ENCODE measurements around the gene KCTD11. TPM values are rescaled to one million over a fixed set of nuclear protein-coding genes. Genes with fewer than 3 reads are reported as not detected.
A peak's percentile ranks its signal among the peaks of the same experiment; 100 is the strongest.

The KCTD11 gene
- total RNA-seq, 1 experiment from 2014 or later = 5.3 TPM

DNA sequence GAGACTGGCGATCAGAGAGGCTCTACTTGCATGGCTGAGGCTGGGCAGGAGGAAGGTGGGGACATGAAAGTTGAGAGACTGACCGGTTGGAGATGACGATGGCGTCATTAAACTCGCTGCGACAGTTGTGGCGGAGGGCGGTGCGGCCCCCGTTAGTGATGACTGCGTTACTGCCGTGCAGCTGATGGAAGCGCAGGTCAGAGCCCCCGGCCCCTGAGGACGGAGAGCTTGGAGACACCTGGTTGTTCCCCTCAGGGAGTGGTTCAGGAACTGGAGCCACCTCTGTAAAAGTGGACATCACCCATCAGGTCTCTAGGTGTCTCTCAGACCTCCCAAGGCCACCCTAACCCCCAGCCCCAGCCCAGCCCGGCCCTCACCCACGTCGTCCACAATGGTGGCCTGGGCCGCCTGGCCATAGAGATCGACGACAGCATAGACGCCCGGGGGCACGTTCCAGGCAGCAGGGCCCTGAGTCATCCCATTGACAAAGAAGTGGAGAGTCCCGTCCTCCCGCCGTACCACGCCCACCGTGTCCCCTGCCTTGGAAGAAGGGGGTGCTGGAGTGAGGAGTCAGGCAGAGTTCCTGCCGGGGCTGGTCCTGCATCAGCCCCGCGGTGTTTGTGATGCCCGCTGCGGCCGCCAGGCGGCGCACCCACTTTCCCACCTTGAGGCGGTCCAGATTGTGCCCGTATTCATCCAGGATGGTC is 28.1 kb upstream of the KCTD11 start:
- H3K27me3 ChIP-seq (ENCODE audit: insufficient read depth, low read length) = no peaks in the 10 kb centered on the region
- H4K8ac ChIP-seq (replicated peaks; ENCODE audit: insufficient read length, low read depth, low read length) = no peak overlapping the region
- no peak overlapping the region for H3K18ac ChIP-seq (ENCODE audit: insufficient read length, low read depth, low read length)
- peaks cover 5% of the 10 kb centered on the region for H3K23me2 ChIP-seq (ENCODE audit: insufficient read length, low read depth, low read length, poor library complexity, severe bottlenecking)
- H2BK20ac ChIP-seq (ENCODE audit: low read depth, low read length, poor library complexity, severe bottlenecking) = no peak overlapping the region
- no peaks in the 10 kb centered on the region for H3K27me3 Mint-ChIP-seq (ENCODE audit: low read depth)
- H3K9ac ChIP-seq (ENCODE audit: extremely low read depth, insufficient read length, low read length) = no peak overlapping the region
- no peak overlapping the region for H2BK5ac ChIP-seq (ENCODE audit: insufficient read length, low read length)
- no peak overlapping the region for H3T11ph ChIP-seq (ENCODE audit: low read length)
- H4K91ac ChIP-seq (ENCODE audit: insufficient read length, low read depth, low read length) = no peak overlapping the region
- H4K5ac ChIP-seq (ENCODE audit: insufficient read length, low read depth, low read length) = no peak overlapping the region
- no peak overlapping the region for H3K23ac ChIP-seq (ENCODE audit: insufficient read length, low read depth, low read length)
- peak overlapping the region in 1 of 2 experiments; percentile 48; a peak in 1 of 5 replicates for H3K4me3 Mint-ChIP-seq
- H2BK120ac ChIP-seq (ENCODE audit: low read depth, low read length, poor library complexity, severe bottlenecking) = no peak overlapping the region
- no peak overlapping the region for H3K56ac ChIP-seq (ENCODE audit: insufficient read length, low read depth, low read length)
- WGBS (ENCODE audit: extremely low coverage, insufficient read length, low lambda C conversion rate) = no CpG with 5 or more reads among the region's 39 CpGs
- H3K4ac ChIP-seq (ENCODE audit: low read depth, low read length) = no peak overlapping the region
- peaks cover 2% of the 10 kb centered on the region; the same call in 1 of the 2 replicates for H3K79me2 ChIP-seq (ENCODE audit: insufficient read depth, low read length)
- H2AK5ac ChIP-seq (ENCODE audit: insufficient read length, low read length) = no peak overlapping the region
- H2BK12ac ChIP-seq (ENCODE audit: insufficient read length, low read depth, low read length) = no peak overlapping the region
- TF ChIP-seq, protein P1, sequence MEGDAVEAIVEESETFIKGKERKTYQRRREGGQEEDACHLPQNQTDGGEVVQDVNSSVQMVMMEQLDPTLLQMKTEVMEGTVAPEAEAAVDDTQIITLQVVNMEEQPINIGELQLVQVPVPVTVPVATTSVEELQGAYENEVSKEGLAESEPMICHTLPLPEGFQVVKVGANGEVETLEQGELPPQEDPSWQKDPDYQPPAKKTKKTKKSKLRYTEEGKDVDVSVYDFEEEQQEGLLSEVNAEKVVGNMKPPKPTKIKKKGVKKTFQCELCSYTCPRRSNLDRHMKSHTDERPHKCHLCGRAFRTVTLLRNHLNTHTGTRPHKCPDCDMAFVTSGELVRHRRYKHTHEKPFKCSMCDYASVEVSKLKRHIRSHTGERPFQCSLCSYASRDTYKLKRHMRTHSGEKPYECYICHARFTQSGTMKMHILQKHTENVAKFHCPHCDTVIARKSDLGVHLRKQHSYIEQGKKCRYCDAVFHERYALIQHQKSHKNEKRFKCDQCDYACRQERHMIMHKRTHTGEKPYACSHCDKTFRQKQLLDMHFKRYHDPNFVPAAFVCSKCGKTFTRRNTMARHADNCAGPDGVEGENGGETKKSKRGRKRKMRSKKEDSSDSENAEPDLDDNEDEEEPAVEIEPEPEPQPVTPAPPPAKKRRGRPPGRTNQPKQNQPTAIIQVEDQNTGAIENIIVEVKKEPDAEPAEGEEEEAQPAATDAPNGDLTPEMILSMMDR (conservative IDR thresholded peaks at IDR 0.05) = peak; percentile 97
- H3K14ac ChIP-seq (ENCODE audit: insufficient read depth, low read length) = no peak overlapping the region
- H3K4me1 Mint-ChIP-seq = peaks cover 11% of the 10 kb centered on the region in 2 experiments
- no peaks in the 10 kb centered on the region for H3K9me3 ChIP-seq (ENCODE audit: control insufficient read depth, low read depth, low read length)
- no peak overlapping the region for H2BK15ac ChIP-seq (ENCODE audit: low read depth, low read length)
- no peaks in the 10 kb centered on the region for H3K79me1 ChIP-seq (ENCODE audit: insufficient read depth, low read depth, low read length, poor library complexity, severe bottlenecking)
- H3K27ac Mint-ChIP-seq = peak overlapping the region in 1 of 3 experiments; percentile 70; a peak in 1 of 7 replicates
- peak; percentile 90 for DNase-seq
- H3K4me2 ChIP-seq (ENCODE audit: insufficient read depth, insufficient read length, low read length) = no peak overlapping the region
- H3K9me3 Mint-ChIP-seq = no peaks in the 10 kb centered on the region
- H3K27ac ChIP-seq (ENCODE audit: insufficient read length, low read depth, low read length) = no peak overlapping the region
- H3K4me1 ChIP-seq (ENCODE audit: insufficient read depth, low read length) = no peaks in the 10 kb centered on the region
- H2AFZ ChIP-seq (ENCODE audit: low read length) = no peak overlapping the region
- H4K20me1 ChIP-seq (ENCODE audit: control insufficient read depth, insufficient read depth, insufficient read length) = no peaks in the 10 kb centered on the region
- peaks cover 36 to 73% (median 68%) of the 10 kb centered on the region in 3 experiments; a peak in 6 of 7 replicates for H3K36me3 Mint-ChIP-seq (ENCODE audit: insufficient read depth in 1 of 3, low read depth in 3 of 3)

All from H9 (cell line).